GM19438 (cell line): ENCODE data around the gene ASMT.
"Not testable (repeated sequence)": the region's sequence is repeated elsewhere in the genome, so short reads cannot be mapped to it uniquely, and the experiment has no call there.

Source experiments
- ATAC-seq: cut with Tn5 transposase; IDR thresholded peaks from one replicate; pipeline ENCODE4 v1.9.1; 2021; ENCODE audit warnings: low read depth; ENCODE audit not compliant: unreplicated experiment

The ASMT gene

GRCh38 chrX:1646009-1646408 is 31.1 kb downstream of the ASMT start:
- ATAC-seq: no peak

GRCh38 chrX:1649621-1650020 is 34.8 kb downstream of the ASMT start:
- no peak for ATAC-seq

- not testable (repeated sequence) for ATAC-seq
Observed at GRCh38 chrX:1652011-1652811, 37.4 kb downstream of the ASMT start.

GRCh38 chrX:1656379-1656778 is 41.5 kb downstream of the ASMT start:
- no peak for ATAC-seq

GRCh38 chrX:1657367-1658070 is 42.7 kb downstream of the ASMT start:
- ATAC-seq: no peak

- ATAC-seq: no peak
Observed at GRCh38 chrX:1658071-1658491, 43.2 kb downstream of the ASMT start.

- no peak for ATAC-seq
Observed at GRCh38 chrX:1659664-1660461, 45.0 kb downstream of the ASMT start.

- no peak for ATAC-seq
Observed at GRCh38 chrX:1661048-1661921, 46.4 kb downstream of the ASMT start.

- no peak for ATAC-seq
Observed at GRCh38 chrX:1661922-1662221, 47.0 kb downstream of the ASMT start.

GRCh38 chrX:1667566-1667965 is 52.7 kb downstream of the ASMT start:
- no peak for ATAC-seq

GRCh38 chrX:1673337-1673736 is 58.5 kb downstream of the ASMT start:
- ATAC-seq: no peak

GRCh38 chrX:1676866-1677265 is 62.0 kb downstream of the ASMT start:
- ATAC-seq: no peak

GRCh38 chrX:1679238-1679637 is 64.4 kb downstream of the ASMT start:
- ATAC-seq: no peak

GRCh38 chrX:1681439-1681838 is 66.6 kb downstream of the ASMT start:
- no peak for ATAC-seq

GRCh38 chrX:1681856-1682255 is 67.0 kb downstream of the ASMT start:
- ATAC-seq: not testable (repeated sequence)

- ATAC-seq: not testable (repeated sequence)
Observed at GRCh38 chrX:1682501-1682900, 67.6 kb downstream of the ASMT start.

- ATAC-seq: not testable (repeated sequence)
Observed at GRCh38 chrX:1684883-1685282, 70.0 kb downstream of the ASMT start.

GRCh38 chrX:1685444-1685880 is 70.6 kb downstream of the ASMT start:
- not testable (repeated sequence) for ATAC-seq

- ATAC-seq: no peak
Observed at GRCh38 chrX:1686642-1687041, 71.8 kb downstream of the ASMT start.
